ENCODE data around the gene BID. TPM values are rescaled to one million over a fixed set of nuclear protein-coding genes. Genes with fewer than 3 reads are reported as not detected.

Gene BID
- 41.5 and 67.8 TPM in 2 replicates for total RNA-seq

DNA sequence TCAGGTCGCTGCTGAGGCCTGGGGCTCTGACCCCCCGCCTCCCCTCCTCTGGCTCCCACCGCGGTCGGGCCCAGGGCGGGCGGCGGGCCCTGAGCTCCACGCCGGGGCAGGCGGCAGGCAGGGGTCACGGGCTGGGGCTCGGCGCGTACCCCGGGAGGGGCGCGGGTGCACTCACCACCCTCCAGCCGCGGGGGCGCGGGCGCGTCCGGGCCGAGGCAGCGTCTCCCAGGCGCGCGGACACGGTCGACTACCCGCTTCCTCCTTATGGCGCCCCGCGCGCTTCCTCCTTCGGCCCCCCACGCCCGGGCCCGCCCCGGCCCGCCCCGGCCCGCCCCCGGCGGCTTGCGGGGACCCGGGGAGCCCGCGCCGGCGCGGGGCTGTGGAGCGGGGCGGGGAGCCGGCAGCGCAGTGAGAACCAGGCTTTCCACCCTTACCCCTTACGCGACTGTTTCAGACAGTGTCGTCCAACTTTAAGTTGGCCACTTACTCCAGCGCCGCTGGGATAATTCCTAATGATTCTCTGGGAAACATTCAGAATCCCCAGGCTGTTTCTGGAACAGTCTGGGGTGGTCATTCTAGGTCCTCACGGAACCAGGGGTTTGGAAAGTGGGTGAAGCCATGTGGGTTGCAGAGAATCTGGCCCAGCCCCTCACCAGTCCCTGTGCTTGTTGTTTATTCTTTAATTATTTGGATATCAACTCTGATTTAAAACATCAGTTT is at the start of gene BID:
Gene BID, minus strand, starts transcription at position 264 of the 720 bp plus-strand sequence. CDS start 24,353 bp downstream, outside the sequence.
- no peak for DNase-seq (ENCODE audit: low read depth)
- H3K27me3 ChIP-seq (ENCODE audit: control insufficient read depth, insufficient read depth, low read length), result no peaks in the 10 kb centered on the region
- TF ChIP-seq, protein P1, sequence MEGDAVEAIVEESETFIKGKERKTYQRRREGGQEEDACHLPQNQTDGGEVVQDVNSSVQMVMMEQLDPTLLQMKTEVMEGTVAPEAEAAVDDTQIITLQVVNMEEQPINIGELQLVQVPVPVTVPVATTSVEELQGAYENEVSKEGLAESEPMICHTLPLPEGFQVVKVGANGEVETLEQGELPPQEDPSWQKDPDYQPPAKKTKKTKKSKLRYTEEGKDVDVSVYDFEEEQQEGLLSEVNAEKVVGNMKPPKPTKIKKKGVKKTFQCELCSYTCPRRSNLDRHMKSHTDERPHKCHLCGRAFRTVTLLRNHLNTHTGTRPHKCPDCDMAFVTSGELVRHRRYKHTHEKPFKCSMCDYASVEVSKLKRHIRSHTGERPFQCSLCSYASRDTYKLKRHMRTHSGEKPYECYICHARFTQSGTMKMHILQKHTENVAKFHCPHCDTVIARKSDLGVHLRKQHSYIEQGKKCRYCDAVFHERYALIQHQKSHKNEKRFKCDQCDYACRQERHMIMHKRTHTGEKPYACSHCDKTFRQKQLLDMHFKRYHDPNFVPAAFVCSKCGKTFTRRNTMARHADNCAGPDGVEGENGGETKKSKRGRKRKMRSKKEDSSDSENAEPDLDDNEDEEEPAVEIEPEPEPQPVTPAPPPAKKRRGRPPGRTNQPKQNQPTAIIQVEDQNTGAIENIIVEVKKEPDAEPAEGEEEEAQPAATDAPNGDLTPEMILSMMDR (IDR thresholded peaks at IDR 0.05; ENCODE audit: insufficient read depth, low read length, poor library complexity, severe bottlenecking), result no peak
- peak within 1 kb of the TSS; percentile 38 for H3K4me3 ChIP-seq (ENCODE audit: low read depth, low read length)
- H3K36me3 ChIP-seq (ENCODE audit: control insufficient read depth, insufficient read depth, low read length), result no peaks in the 10 kb centered on the region

DNA sequence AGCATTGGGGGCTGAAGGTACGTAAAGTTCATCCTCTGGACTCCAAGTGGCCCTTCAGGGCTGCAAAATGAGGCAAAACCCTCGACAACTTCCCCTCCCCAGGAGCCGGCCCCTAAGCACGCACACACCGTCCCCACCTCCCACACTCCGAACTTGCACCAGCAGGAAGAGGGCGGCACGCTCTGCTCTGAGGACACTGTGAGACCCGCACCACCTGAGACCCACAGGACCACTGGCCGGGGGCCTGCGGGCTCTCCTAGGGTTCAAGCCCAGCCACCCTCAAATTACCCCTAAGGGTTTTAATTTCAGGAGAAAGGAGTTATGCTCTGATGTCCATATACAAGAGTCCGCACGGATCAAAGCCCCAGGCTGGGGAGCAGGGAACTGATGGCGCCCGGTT is 49.7 kb upstream of the BID start:
- no peak overlapping the region for H3K4me3 ChIP-seq (ENCODE audit: low read depth, low read length)
- TF ChIP-seq, protein P1 (IDR thresholded peaks at IDR 0.05; ENCODE audit: insufficient read depth, low read length, poor library complexity, severe bottlenecking), result no peak
- DNase-seq (ENCODE audit: low read depth), result no peak
- peaks cover 7% of the 10 kb centered on the region for H3K36me3 ChIP-seq (ENCODE audit: control insufficient read depth, insufficient read depth, low read length)
- H3K27me3 ChIP-seq (ENCODE audit: control insufficient read depth, insufficient read depth, low read length), result no peaks in the 10 kb centered on the region

DNA sequence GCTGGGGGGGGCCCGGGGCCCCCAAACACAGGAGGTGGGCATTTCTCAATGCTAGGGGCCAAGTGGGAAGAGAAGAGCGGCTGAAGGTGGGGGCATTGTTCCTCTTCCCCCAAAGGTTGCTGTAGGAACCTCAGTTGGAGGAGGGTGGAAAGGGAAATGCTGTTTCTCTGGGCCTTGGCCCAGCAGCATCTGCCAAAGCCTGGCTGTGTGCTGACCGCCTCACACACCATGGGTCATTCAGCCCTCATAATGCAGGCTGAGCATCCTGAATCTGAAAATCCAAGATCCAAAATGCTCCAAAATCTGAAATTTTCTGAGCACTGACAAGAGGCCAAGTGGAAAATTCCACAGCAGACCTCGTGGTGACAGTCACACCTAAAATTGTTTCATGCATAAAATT is 49.0 kb upstream of the BID start:
- H3K36me3 ChIP-seq (ENCODE audit: control insufficient read depth, insufficient read depth, low read length), result peaks cover 7% of the 10 kb centered on the region
- DNase-seq (ENCODE audit: low read depth), result no peak
- TF ChIP-seq, protein P1 (IDR thresholded peaks at IDR 0.05; ENCODE audit: insufficient read depth, low read length, poor library complexity, severe bottlenecking), result no peak
- H3K4me3 ChIP-seq (ENCODE audit: low read depth, low read length), result no peak overlapping the region
- no peaks in the 10 kb centered on the region for H3K27me3 ChIP-seq (ENCODE audit: control insufficient read depth, insufficient read depth, low read length)

DNA sequence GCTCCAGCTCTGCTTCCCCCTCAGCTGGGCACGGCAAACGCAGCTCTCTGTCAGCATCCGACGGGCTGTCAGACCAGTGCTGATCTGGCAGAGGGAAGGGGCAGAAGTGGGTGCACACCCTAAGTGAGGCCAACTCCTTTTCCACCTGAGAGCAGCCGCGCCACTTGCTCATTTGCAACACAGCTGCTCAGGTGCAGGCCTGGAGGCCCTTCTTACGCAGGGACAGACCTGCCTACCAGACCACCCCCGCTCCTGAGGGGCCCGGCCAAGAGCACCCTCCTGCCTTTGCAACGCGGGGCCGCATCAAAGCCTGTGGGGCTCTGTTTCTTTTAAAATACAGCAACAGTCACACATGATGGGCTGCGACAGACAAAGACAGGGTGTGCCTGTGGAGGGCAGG is 47.8 kb upstream of the BID start:
- DNase-seq (ENCODE audit: low read depth), result no peak
- Histone ChIP-seq H3K36me3 (ENCODE audit: control insufficient read depth, insufficient read depth, low read length) (peaks cover 7% of the 10 kb centered on the region), H3K4me3 (ENCODE audit: low read depth, low read length) (no peak overlapping the region), H3K27me3 (ENCODE audit: control insufficient read depth, insufficient read depth, low read length) (no peaks in the 10 kb centered on the region)
- TF ChIP-seq, protein P1 (IDR thresholded peaks at IDR 0.05; ENCODE audit: insufficient read depth, low read length, poor library complexity, severe bottlenecking), result no peak

DNA sequence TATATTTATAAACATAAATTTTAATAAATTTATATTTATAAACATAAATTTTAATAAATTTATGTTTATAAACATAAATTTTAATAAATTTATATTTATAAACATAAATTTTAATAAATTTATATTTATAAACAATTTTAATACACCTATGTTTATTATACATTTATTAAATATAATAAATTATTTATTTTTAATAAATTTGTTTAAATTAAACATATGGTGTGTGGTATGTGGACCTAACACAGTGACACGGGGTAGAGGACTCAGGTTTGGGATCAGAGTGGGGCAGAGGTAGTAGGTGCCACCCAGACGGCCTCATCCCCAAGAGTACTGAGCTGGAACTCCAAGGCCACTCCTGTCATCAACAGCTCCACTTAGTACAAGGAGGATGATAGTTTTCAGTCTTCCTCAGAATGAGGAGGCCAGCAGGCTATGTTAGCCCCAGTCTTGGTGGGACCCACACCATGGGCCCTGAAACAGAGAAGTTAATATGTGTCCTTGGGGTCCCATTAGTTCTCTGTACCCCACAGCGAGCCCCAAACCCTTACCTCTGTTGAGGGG is 46.7 kb upstream of the BID start:
- H3K36me3 ChIP-seq (ENCODE audit: control insufficient read depth, insufficient read depth, low read length), result peaks cover 12% of the 10 kb centered on the region
- H3K4me3 ChIP-seq (ENCODE audit: low read depth, low read length), result no peak overlapping the region
- DNase-seq (ENCODE audit: low read depth), result no peak
- TF ChIP-seq, protein P1 (IDR thresholded peaks at IDR 0.05; ENCODE audit: insufficient read depth, low read length, poor library complexity, severe bottlenecking), result no peak
- H3K27me3 ChIP-seq (ENCODE audit: control insufficient read depth, insufficient read depth, low read length), result no peaks in the 10 kb centered on the region

Measured in kidney epithelial cell (primary cell).